ENCODE data around the gene IRF6. TPM values are rescaled to one million over a fixed set of nuclear protein-coding genes. Genes with fewer than 3 reads are reported as not detected.

IRF6 gene
- total RNA-seq, 1 experiment from 2014 or later = 17.2 TPM

DNA sequence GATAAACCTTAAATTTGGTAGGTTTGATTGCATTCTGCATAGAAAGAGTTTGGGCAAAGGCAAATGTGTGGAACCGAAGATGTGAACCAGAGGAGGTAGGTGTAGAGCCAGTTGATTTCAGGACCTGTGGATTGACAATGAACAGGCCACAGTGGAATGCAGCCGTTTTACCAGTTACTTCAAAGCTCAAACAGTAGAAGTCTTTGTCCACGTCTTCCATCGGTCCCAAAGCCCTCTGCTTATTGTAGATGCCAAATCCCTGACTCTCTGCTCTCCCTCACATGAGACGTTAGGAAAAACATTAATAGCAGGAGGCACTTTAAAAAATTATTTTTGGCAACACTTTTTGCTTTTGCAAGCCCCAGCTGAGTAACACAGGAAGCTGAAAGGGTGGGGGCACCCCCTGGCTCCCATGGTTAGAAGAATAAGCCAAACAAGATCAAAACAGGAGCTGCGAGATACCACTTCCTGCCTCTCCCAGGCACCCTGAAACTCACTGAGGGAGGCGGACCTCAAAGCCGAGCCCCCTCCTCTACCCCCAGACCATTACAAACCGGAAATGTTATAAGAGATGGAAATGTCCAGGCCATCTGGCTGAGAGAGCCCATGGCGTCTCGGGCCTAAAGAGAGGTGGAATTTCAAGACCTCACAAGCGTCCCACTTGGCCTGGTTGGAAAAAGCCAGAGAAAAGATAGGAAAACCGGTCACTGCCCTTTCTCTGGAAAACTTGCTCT is 36.6 kb downstream of the IRF6 start (continued):
- no peak for TF ChIP-seq OVOL2 (CRISPR knock-in tag; IDR thresholded peaks at IDR 0.05; ENCODE audit: borderline replicate concordance)

DNA sequence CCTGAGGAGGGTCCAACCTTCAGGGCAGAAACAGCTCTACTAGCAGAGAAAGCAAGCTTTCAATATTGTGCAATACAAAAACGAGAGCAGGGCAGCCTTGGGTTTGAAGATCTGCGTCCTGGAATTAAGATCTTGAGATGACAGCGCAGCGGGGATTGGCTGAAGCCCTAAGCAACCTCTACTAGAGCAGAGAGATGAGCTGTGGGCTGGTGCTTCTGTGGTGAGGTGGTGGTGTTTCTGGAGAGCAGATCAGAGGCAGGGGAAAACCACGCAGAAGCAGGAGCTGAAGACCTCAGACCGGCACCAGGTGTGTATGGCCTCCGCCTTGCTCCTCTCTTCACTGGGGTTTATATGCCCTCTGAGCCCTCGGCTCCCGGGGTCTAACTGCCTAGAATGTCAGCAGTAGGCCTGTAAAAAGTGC is 37.6 kb downstream of the IRF6 start:
- no peaks in the 10 kb centered on the region for H3K36me3 Mint-ChIP-seq
- no peak for ATAC-seq

More for the DNA sequence above, 37.6 kb downstream of the IRF6 start:
- no peak for TF ChIP-seq OVOL2 (CRISPR knock-in tag; IDR thresholded peaks at IDR 0.05; ENCODE audit: borderline replicate concordance)
- TF ChIP-seq CREM (CRISPR knock-in tag; IDR thresholded peaks at IDR 0.05) = no peak
- TF ChIP-seq, protein P1, sequence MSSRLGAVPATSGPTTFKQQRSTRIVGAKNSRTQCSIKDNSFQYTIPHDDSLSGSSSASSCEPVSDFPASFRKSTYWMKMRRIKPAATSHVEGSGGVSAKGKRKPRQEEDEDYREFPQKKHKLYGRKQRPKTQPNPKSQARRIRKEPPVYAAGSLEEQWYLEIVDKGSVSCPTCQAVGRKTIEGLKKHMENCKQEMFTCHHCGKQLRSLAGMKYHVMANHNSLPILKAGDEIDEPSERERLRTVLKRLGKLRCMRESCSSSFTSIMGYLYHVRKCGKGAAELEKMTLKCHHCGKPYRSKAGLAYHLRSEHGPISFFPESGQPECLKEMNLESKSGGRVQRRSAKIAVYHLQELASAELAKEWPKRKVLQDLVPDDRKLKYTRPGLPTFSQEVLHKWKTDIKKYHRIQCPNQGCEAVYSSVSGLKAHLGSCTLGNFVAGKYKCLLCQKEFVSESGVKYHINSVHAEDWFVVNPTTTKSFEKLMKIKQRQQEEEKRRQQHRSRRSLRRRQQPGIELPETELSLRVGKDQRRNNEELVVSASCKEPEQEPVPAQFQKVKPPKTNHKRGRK (CRISPR knock-in tag; IDR thresholded peaks at IDR 0.05; ENCODE audit: borderline replicate concordance) = no peak
- TF ChIP-seq FOXK1 (CRISPR knock-in tag; IDR thresholded peaks at IDR 0.05) = no peak
- TF ChIP-seq, protein P2, sequence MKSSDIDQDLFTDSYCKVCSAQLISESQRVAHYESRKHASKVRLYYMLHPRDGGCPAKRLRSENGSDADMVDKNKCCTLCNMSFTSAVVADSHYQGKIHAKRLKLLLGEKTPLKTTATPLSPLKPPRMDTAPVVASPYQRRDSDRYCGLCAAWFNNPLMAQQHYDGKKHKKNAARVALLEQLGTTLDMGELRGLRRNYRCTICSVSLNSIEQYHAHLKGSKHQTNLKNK (CRISPR knock-in tag; IDR thresholded peaks at IDR 0.05) = no peak
- TF ChIP-seq, protein P3, sequence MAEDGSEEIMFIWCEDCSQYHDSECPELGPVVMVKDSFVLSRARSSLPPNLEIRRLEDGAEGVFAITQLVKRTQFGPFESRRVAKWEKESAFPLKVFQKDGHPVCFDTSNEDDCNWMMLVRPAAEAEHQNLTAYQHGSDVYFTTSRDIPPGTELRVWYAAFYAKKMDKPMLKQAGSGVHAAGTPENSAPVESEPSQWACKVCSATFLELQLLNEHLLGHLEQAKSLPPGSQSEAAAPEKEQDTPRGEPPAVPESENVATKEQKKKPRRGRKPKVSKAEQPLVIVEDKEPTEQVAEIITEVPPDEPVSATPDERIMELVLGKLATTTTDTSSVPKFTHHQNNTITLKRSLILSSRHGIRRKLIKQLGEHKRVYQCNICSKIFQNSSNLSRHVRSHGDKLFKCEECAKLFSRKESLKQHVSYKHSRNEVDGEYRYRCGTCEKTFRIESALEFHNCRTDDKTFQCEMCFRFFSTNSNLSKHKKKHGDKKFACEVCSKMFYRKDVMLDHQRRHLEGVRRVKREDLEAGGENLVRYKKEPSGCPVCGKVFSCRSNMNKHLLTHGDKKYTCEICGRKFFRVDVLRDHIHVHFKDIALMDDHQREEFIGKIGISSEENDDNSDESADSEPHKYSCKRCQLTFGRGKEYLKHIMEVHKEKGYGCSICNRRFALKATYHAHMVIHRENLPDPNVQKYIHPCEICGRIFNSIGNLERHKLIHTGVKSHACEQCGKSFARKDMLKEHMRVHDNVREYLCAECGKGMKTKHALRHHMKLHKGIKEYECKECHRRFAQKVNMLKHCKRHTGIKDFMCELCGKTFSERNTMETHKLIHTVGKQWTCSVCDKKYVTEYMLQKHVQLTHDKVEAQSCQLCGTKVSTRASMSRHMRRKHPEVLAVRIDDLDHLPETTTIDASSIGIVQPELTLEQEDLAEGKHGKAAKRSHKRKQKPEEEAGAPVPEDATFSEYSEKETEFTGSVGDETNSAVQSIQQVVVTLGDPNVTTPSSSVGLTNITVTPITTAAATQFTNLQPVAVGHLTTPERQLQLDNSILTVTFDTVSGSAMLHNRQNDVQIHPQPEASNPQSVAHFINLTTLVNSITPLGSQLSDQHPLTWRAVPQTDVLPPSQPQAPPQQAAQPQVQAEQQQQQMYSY (CRISPR knock-in tag; IDR thresholded peaks at IDR 0.05) = no peak
- no peak for TF ChIP-seq CBFB (CRISPR knock-in tag; IDR thresholded peaks at IDR 0.05; ENCODE audit: low read depth)
- TF ChIP-seq, protein P4, sequence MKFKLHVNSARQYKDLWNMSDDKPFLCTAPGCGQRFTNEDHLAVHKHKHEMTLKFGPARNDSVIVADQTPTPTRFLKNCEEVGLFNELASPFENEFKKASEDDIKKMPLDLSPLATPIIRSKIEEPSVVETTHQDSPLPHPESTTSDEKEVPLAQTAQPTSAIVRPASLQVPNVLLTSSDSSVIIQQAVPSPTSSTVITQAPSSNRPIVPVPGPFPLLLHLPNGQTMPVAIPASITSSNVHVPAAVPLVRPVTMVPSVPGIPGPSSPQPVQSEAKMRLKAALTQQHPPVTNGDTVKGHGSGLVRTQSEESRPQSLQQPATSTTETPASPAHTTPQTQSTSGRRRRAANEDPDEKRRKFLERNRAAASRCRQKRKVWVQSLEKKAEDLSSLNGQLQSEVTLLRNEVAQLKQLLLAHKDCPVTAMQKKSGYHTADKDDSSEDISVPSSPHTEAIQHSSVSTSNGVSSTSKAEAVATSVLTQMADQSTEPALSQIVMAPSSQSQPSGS (CRISPR knock-in tag; IDR thresholded peaks at IDR 0.05; ENCODE audit: borderline replicate concordance, low read depth) = no peak
- TF ChIP-seq CREB1 (CRISPR knock-in tag; IDR thresholded peaks at IDR 0.05) = no peak
- no peak for TF ChIP-seq JAZF1 (CRISPR knock-in tag; IDR thresholded peaks at IDR 0.05)
- no peak for TF ChIP-seq ELF4 (CRISPR knock-in tag; IDR thresholded peaks at IDR 0.05; ENCODE audit: low read depth)
- TF ChIP-seq, protein P5, sequence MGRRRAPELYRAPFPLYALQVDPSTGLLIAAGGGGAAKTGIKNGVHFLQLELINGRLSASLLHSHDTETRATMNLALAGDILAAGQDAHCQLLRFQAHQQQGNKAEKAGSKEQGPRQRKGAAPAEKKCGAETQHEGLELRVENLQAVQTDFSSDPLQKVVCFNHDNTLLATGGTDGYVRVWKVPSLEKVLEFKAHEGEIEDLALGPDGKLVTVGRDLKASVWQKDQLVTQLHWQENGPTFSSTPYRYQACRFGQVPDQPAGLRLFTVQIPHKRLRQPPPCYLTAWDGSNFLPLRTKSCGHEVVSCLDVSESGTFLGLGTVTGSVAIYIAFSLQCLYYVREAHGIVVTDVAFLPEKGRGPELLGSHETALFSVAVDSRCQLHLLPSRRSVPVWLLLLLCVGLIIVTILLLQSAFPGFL (CRISPR knock-in tag; IDR thresholded peaks at IDR 0.05; ENCODE audit: borderline replicate concordance) = no peak
- TF ChIP-seq FOXP1 (CRISPR knock-in tag; IDR thresholded peaks at IDR 0.05; ENCODE audit: borderline replicate concordance) = no peak
- TF ChIP-seq, protein P6, sequence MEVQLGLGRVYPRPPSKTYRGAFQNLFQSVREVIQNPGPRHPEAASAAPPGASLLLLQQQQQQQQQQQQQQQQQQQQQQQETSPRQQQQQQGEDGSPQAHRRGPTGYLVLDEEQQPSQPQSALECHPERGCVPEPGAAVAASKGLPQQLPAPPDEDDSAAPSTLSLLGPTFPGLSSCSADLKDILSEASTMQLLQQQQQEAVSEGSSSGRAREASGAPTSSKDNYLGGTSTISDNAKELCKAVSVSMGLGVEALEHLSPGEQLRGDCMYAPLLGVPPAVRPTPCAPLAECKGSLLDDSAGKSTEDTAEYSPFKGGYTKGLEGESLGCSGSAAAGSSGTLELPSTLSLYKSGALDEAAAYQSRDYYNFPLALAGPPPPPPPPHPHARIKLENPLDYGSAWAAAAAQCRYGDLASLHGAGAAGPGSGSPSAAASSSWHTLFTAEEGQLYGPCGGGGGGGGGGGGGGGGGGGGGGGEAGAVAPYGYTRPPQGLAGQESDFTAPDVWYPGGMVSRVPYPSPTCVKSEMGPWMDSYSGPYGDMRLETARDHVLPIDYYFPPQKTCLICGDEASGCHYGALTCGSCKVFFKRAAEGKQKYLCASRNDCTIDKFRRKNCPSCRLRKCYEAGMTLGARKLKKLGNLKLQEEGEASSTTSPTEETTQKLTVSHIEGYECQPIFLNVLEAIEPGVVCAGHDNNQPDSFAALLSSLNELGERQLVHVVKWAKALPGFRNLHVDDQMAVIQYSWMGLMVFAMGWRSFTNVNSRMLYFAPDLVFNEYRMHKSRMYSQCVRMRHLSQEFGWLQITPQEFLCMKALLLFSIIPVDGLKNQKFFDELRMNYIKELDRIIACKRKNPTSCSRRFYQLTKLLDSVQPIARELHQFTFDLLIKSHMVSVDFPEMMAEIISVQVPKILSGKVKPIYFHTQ (CRISPR knock-in tag; IDR thresholded peaks at IDR 0.05) = no peak
- TF ChIP-seq TEAD1 (CRISPR knock-in tag; IDR thresholded peaks at IDR 0.05) = no peak
- TF ChIP-seq, protein P7, sequence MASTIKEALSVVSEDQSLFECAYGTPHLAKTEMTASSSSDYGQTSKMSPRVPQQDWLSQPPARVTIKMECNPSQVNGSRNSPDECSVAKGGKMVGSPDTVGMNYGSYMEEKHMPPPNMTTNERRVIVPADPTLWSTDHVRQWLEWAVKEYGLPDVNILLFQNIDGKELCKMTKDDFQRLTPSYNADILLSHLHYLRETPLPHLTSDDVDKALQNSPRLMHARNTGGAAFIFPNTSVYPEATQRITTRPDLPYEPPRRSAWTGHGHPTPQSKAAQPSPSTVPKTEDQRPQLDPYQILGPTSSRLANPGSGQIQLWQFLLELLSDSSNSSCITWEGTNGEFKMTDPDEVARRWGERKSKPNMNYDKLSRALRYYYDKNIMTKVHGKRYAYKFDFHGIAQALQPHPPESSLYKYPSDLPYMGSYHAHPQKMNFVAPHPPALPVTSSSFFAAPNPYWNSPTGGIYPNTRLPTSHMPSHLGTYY (CRISPR knock-in tag; IDR thresholded peaks at IDR 0.05) = no peak
- TF ChIP-seq IRF2 (CRISPR knock-in tag; IDR thresholded peaks at IDR 0.05; ENCODE audit: borderline replicate concordance, low read depth) = no peak
- no peak for TF ChIP-seq NR1H2 (CRISPR knock-in tag; IDR thresholded peaks at IDR 0.05)
- no peak for TF ChIP-seq ZNF219 (CRISPR knock-in tag; IDR thresholded peaks at IDR 0.05; ENCODE audit: borderline replicate concordance)
- no peak for DNase-seq (ENCODE audit: low spot score)
- H3K4me1 Mint-ChIP-seq = peaks cover 10% of the 10 kb centered on the region
- H3K4me3 Mint-ChIP-seq = no peak overlapping the region
- no peaks in the 10 kb centered on the region for H3K9me3 Mint-ChIP-seq
- H3K27ac Mint-ChIP-seq = no peak overlapping the region
- POLR2A ChIA-PET = interaction anchor here (1.0 kb wide), 1 partner anchor 10 kb away, joined by 4 read pairs; no protein-coding TSS in a partner anchor
- CTCF ChIA-PET = no interaction called here
- peaks cover 5% of the 10 kb centered on the region; the same call in 1 of the 2 replicates for H3K27me3 Mint-ChIP-seq (ENCODE audit: low read depth)
